K562 (cell line): ENCODE measurements around the gene TMEM185A. TPM values are rescaled to one million over a fixed set of nuclear protein-coding genes. Genes with fewer than 3 reads are reported as not detected.

ENCODE experiments used
- ATAC-seq: fragments of 200-7000 bp; cut with Tn5 transposase; 3 replicates; pipeline ENCODE4 v1.9.1; 2020; ENCODE audit warnings: moderate library complexity
- BruUV-seq: library from RNA; stranded (reverse); fragments of 400-500 nt; replicated peaks from 2 replicates; lab custom pipeline; 2021; lab: Mats Ljungman, UMichigan
- CTCF ChIA-PET: fragments of 300-600 bp; formaldehyde crosslinking; extraction: SDS; loops from one replicate; lab custom pipeline; 2021; ENCODE audit warnings: low intra/inter-chr PET ratio; lab: Yijun Ruan, JAX
- POLR2A ChIA-PET: fragments of 300-600, 350-650 bp; sonication (Branson Sonifier 250); formaldehyde crosslinking; extraction: SDS; loops from one replicate; lab custom pipeline; 2021; ENCODE audit warnings: antibody characterized with exemption, inconsistent platforms; lab: Yijun Ruan, JAX
- DNase-seq, 4 experiments: peaks; one replicate each; pipeline versions ENCODE4 v3.0.0 to v3.0.0-alpha.2; 2011 to 2018; ENCODE audit warnings: low spot score in 3 of 4, mixed read lengths in 3 of 4; ENCODE audit errors: extremely low read depth in 1 of 4
- FAIRE-seq: peaks from 2 replicates; lab custom pipeline; 2011; peaks lifted over from hg19 to GRCh38; lab: Jason Lieb, UNC
- H2AFZ ChIP-seq: 2 replicates; pipeline ENCODE4 v1.6.0; 2011; ENCODE audit warnings: low read depth, low read length, control low read depth, inconsistent platforms
- H3K27ac ChIP-seq: fragments of 200-600 bp; 3 replicates; pipeline ENCODE4 v1.8.0; 2011; ENCODE audit warnings: low read depth, mild to moderate bottlenecking, control low read depth, inconsistent platforms, low read length, moderate library complexity, mixed read lengths; ENCODE audit errors: extremely low read depth
- H3K27me3 ChIP-seq, 2 experiments: fragments of 300-600 bp in 1 of 2; 2 replicates in 1 of 2; 3 replicates in 1 of 2; pipeline versions ENCODE4 v1.6.0 to v1.8.0; 2011; ENCODE audit warnings: inconsistent platforms in 2 of 2, low read length in 2 of 2, mild to moderate bottlenecking in 1 of 2, mixed read lengths in 1 of 2, moderate library complexity in 1 of 2; ENCODE audit not compliant: control insufficient read depth in 2 of 2, insufficient read depth in 2 of 2
- H3K36me3 ChIP-seq: fragments of 300-600 bp; 3 replicates; pipeline ENCODE4 v1.8.0; 2011; ENCODE audit warnings: mild to moderate bottlenecking, low read length, inconsistent platforms; ENCODE audit not compliant: control insufficient read depth, insufficient read depth
- H3K4me1 ChIP-seq, 2 experiments: fragments of 200-600 bp in 1 of 2; replicated peaks in 1 of 2; 2 replicates in 1 of 2; 3 replicates in 1 of 2; pipeline versions ENCODE4 v1.5.1 to v1.8.0; 2011; ENCODE audit warnings: inconsistent platforms in 2 of 2, low read length in 2 of 2, mild to moderate bottlenecking in 1 of 2, mixed read lengths in 1 of 2, moderate library complexity in 1 of 2; ENCODE audit not compliant: control insufficient read depth in 2 of 2, insufficient read depth in 2 of 2
- H3K4me2 ChIP-seq: 2 replicates; pipeline ENCODE4 v1.6.1; 2011; ENCODE audit warnings: low read length, control low read depth, inconsistent platforms, mixed read lengths; ENCODE audit not compliant: insufficient read depth
- H3K4me3 ChIP-seq: fragments of 200-600 bp; sonication (generic), shearing (Covaris generic); 2 replicates; pipeline ENCODE4 v1.5.1; 2016; ENCODE audit warnings: control low read depth, inconsistent platforms
- H3K79me2 ChIP-seq: fragments of 200-600 bp; 3 replicates; pipeline ENCODE4 v1.8.0; 2011; ENCODE audit warnings: low read length, inconsistent platforms; ENCODE audit not compliant: control insufficient read depth, insufficient read depth
- H3K9ac ChIP-seq, 2 experiments: 2 replicates each; pipeline versions ENCODE4 v1.6.0 to v1.6.1; 2011; ENCODE audit warnings: low read depth in 2 of 2, low read length in 2 of 2, control low read depth in 1 of 2, inconsistent platforms in 1 of 2, mild to moderate bottlenecking in 1 of 2, mixed read lengths in 1 of 2; ENCODE audit not compliant: insufficient read depth in 1 of 2
- H3K9me1 ChIP-seq: one replicate; pipeline ENCODE4 v1.6.0; 2011; ENCODE audit warnings: inconsistent platforms, mild to moderate bottlenecking, low read length, moderate library complexity; ENCODE audit not compliant: control insufficient read depth, insufficient read depth
- H3K9me3 ChIP-seq: replicated peaks from 2 replicates; pipeline ENCODE4 v1.5.1; 2011; ENCODE audit warnings: low read depth, low read length, inconsistent platforms; ENCODE audit not compliant: control insufficient read depth, insufficient read depth
- H4K20me1 ChIP-seq: replicated peaks from 2 replicates; pipeline ENCODE4 v1.6.1; 2011; ENCODE audit warnings: low read length, inconsistent platforms, mixed read lengths; ENCODE audit not compliant: control insufficient read depth, insufficient read depth
- ESRRA ChIP-seq: fragments of 450-650 bp; IDR thresholded peaks from 2 replicates; pipeline ENCODE4 v1.6.1; 2014; ENCODE audit warnings: low read depth, mild to moderate bottlenecking, moderate library complexity, borderline replicate concordance
- HMG20A ChIP-seq: fragments of 450-650 bp; formaldehyde crosslinking; conservative IDR thresholded peaks from 2 replicates; pipeline ENCODE4 v1.4.0; 2020; ENCODE audit warnings: mild to moderate bottlenecking, mixed read lengths
- KAT8 ChIP-seq: fragments of 450-650 bp; IDR thresholded peaks from 2 replicates; pipeline ENCODE4 v1.6.1; 2016; ENCODE audit warnings: low read depth, mild to moderate bottlenecking
- L3MBTL2 ChIP-seq: fragments of 450-650 bp; IDR thresholded peaks from 2 replicates; pipeline ENCODE4 v1.6.1; 2016; ENCODE audit warnings: mild to moderate bottlenecking, moderate library complexity
- MBD2 ChIP-seq: sonication (generic); IDR thresholded peaks from 2 replicates; pipeline ENCODE4 v1.6.1; 2016; ENCODE audit warnings: low read depth, borderline replicate concordance
- NUFIP1 ChIP-seq: fragments of 450-650 bp; IDR thresholded peaks from 2 replicates; pipeline ENCODE4 v1.6.1; 2018; ENCODE audit not compliant: partially characterized antibody
- SMARCA5 ChIP-seq: fragments of 450-650 bp; IDR thresholded peaks from 2 replicates; pipeline ENCODE4 v1.6.1; 2016
- SRSF7 ChIP-seq: fragments of 200-400 bp; formaldehyde crosslinking; optimal IDR thresholded peaks from 2 replicates; pipeline ENCODE3; 2017; ENCODE audit warnings: mild to moderate bottlenecking, low read depth, low read length
- U2AF1 ChIP-seq: fragments of 200-400 bp; formaldehyde crosslinking; optimal IDR thresholded peaks from 2 replicates; pipeline ENCODE3; 2017; ENCODE audit warnings: mild to moderate bottlenecking, low read depth, low read length, moderate library complexity
- ZNF431 ChIP-seq: sonication (generic); formaldehyde crosslinking; IDR thresholded peaks from 2 replicates; pipeline ENCODE4 v1.8.0; 2022; ENCODE audit warnings: mild to moderate bottlenecking, missing genetic modification reagents
- ZNF778 ChIP-seq: fragments of 450-650 bp; formaldehyde crosslinking; IDR thresholded peaks from 2 replicates; pipeline ENCODE4 v1.4.0; 2020; ENCODE audit warnings: mild to moderate bottlenecking, moderate library complexity
- ZNF830 ChIP-seq: fragments of 250-450 bp; sonication (Bioruptor Pico); IDR thresholded peaks from 2 replicates; pipeline ENCODE4 v1.5.0; 2021; ENCODE audit warnings: mild to moderate bottlenecking
- WGBS: fragments of 100-300 bp; shearing (Covaris generic); methylation state at CpG from one replicate; pipeline ENCODE4 v1.1.6; 2016; ENCODE audit warnings: low coverage, mixed read lengths; ENCODE audit not compliant: insufficient coverage; ENCODE audit errors: missing lambda C conversion rate; 5-methylcytosine and 5-hydroxymethylcytosine counted together
- in situ Hi-C: fragments of 300-500 bp; cut with MboI; formaldehyde crosslinking; loops from 4 replicates; pipeline ENCODE4 v1.15.0; 2018; ENCODE audit warnings: inconsistent platforms, mixed read lengths
- intact Hi-C: fragments of 100-400 bp; cut with micrococcal nuclease; formaldehyde crosslinking; loops from 2 replicates; pipeline ENCODE4 v1.14.2; 2022
- polyA plus RNA-seq, 8 experiments: library from polyadenylated mRNA; depleted of rRNA in 4 of 8; stranded (reverse) in 5 of 8; unstranded in 3 of 8; fragments of >200 nt; fragmentation: Nextera tagmentation in 2 of 8; fragmentation: Illumina TruSeq in 1 of 8; extraction: Ambion mirVana in 2 of 8; extraction: Trizol in 1 of 8; gene quantifications; 2 replicates each; pipeline versions ENCODE4 v1.2.1 to v1.2.3, GENCODE V29; 2011 to 2014; ENCODE audit warnings: inconsistent platforms in 1 of 8, missing spikeins in 1 of 8
- total RNA-seq, 7 experiments: library from RNA; depleted of rRNA in 6 of 7; stranded (reverse); fragments of >200 nt in 6 of 7; fragmentation: Illumina TruSeq in 2 of 7; extraction: Trizol in 2 of 7; gene quantifications; 2 replicates each; pipeline versions ENCODE4 v1.2.1 to v1.2.3, GENCODE V29; 2011 to 2021; ENCODE audit warnings: low replicate concordance in 1 of 7
- TF ChIP-seq, protein P1 (sequence below): fragments of 450-650 bp; IDR thresholded peaks from 2 replicates; pipeline ENCODE4 v1.6.1; 2016; ENCODE audit warnings: low read depth
- TF ChIP-seq, protein P2 (sequence below), 2 experiments: fragments of 250-450 bp in 1 of 2; fragments of 450-650 bp in 1 of 2; sonication (Bioruptor Pico) in 1 of 2; IDR thresholded peaks; 2 replicates each; pipeline versions ENCODE4 v1.6.1 to v1.8.0; 2016 to 2021; ENCODE audit warnings: mild to moderate bottlenecking in 2 of 2, moderate library complexity in 2 of 2, missing compliant biosample characterization in 1 of 2, missing genetic modification characterization in 1 of 2
- TF ChIP-seq, protein P3 (sequence below): fragments of 250-450 bp; sonication (Bioruptor Pico); IDR thresholded peaks from 2 replicates; pipeline ENCODE4 v1.5.0; 2021
- TF ChIP-seq, protein P4 (sequence below): sonication (generic); formaldehyde crosslinking; IDR thresholded peaks from 2 replicates; pipeline ENCODE4 v1.9.0; 2022; ENCODE audit warnings: mild to moderate bottlenecking, missing genetic modification reagents

Gene TMEM185A
- total and polyA plus RNA-seq, 9 of the 15 experiments (the other 6 are each of a cell fraction or from before 2014, with no cell fraction given), result 0.97 to 13.7 (median 5.4) TPM

DNA sequence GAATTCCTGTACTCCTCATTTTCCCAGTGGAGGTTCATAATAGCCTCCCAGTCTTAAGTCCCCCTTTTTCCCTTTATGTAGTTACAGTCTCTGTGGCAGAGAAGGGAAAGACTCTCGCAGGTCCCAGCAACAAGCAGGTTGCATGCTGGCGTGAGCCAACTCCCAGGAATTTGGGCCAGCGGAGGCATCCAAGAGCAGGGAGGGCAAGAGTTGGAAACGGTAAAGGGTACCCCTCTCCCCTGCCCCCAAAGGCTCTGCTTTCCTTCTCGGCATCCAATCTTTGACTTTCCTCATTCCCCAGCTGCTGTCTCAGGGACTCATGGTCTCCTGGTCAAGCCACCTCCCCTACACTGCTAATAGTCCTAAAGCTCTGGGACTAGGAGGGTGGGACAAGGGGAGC, 21.1 kb downstream of the TMEM185A start:
- Histone ChIP-seq H3K79me2 (no peaks in the 10 kb centered on the region), H3K9ac (no peak overlapping the region), H3K27ac (no peak overlapping the region), H4K20me1 (no peaks in the 10 kb centered on the region), H3K27me3 (no peaks in the 10 kb centered on the region), H3K9me1 (no peaks in the 10 kb centered on the region), H3K4me2 (no peak overlapping the region), H2AFZ (no peak overlapping the region), H3K36me3 (no peaks in the 10 kb centered on the region), H3K4me1 (no peaks in the 10 kb centered on the region), H3K9me3 (no peaks in the 10 kb centered on the region), H3K4me3 (no peak overlapping the region)
- intact Hi-C loops, result no loop called here
- no peak for DNase-seq
- no peak for FAIRE-seq
- in situ Hi-C loops, result no loop called here
- ChIA-PET CTCF (no interaction called here), POLR2A (no interaction called here)
- BruUV-seq, result no TSS peak
- 32% methylated on average over 4 of the region's 5 CpGs for WGBS
- no peak for ATAC-seq
- TF ChIP-seq U2AF1 (no peak), L3MBTL2 (no peak), HMG20A (CRISPR knock-in tag) (no peak), KAT8 (no peak), NUFIP1 (no peak), ZNF431 (CRISPR knock-in tag) (no peak), ESRRA (no peak), ZNF830 (no peak), MBD2 (no peak), ZNF778 (no peak), SRSF7 (no peak), SMARCA5 (no peak)
- TF ChIP-seq, protein P1, sequence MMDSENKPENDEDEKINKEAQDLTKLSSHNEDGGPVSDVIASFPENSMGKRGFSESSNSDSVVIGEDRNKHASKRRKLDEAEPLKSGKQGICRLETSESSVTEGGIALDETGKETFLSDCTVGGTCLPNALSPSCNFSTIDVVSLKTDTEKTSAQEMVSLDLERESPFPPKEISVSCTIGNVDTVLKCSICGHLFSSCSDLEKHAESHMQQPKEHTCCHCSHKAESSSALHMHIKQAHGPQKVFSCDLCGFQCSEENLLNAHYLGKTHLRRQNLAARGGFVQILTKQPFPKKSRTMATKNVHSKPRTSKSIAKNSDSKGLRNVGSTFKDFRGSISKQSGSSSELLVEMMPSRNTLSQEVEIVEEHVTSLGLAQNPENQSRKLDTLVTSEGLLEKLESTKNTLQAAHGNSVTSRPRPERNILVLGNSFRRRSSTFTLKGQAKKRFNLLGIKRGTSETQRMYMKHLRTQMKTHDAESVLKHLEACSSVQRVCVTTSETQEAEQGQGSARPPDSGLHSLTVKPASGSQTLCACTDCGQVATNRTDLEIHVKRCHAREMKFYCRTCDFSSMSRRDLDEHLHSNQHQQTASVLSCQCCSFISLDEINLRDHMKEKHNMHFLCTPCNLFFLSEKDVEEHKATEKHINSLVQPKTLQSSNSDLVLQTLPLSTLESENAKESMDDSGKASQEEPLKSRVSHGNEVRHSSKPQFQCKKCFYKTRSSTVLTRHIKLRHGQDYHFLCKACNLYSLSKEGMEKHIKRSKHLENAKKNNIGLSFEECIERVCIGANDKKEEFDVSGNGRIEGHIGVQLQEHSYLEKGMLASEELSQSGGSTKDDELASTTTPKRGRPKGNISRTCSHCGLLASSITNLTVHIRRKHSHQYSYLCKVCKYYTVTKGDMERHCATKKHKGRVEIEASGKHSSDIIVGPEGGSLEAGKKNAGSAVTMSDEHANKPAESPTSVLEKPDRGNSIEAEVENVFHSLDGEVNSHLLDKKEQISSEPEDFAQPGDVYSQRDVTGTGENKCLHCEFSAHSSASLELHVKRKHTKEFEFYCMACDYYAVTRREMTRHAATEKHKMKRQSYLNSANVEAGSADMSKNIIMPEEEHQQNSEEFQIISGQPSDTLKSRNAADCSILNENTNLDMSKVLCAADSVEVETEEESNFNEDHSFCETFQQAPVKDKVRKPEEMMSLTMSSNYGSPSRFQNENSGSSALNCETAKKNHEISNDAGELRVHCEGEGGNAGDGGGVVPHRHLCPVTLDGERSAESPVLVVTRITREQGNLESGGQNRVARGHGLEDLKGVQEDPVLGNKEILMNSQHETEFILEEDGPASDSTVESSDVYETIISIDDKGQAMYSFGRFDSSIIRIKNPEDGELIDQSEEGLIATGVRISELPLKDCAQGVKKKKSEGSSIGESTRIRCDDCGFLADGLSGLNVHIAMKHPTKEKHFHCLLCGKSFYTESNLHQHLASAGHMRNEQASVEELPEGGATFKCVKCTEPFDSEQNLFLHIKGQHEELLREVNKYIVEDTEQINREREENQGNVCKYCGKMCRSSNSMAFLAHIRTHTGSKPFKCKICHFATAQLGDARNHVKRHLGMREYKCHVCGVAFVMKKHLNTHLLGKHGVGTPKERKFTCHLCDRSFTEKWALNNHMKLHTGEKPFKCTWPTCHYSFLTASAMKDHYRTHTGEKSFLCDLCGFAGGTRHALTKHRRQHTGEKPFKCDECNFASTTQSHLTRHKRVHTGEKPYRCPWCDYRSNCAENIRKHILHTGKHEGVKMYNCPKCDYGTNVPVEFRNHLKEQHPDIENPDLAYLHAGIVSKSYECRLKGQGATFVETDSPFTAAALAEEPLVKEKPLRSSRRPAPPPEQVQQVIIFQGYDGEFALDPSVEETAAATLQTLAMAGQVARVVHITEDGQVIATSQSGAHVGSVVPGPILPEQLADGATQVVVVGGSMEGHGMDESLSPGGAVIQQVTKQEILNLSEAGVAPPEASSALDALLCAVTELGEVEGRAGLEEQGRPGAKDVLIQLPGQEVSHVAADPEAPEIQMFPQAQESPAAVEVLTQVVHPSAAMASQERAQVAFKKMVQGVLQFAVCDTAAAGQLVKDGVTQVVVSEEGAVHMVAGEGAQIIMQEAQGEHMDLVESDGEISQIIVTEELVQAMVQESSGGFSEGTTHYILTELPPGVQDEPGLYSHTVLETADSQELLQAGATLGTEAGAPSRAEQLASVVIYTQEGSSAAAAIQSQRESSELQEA, result no peak
- TF ChIP-seq, protein P2, sequence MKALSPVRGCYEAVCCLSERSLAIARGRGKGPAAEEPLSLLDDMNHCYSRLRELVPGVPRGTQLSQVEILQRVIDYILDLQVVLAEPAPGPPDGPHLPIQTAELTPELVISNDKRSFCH (CRISPR knock-in tag; IDR thresholded peaks at IDR 0.05), result no peak
- TF ChIP-seq, protein P2 (tag; IDR thresholded peaks at IDR 0.05), result no peak
- TF ChIP-seq, protein P3, sequence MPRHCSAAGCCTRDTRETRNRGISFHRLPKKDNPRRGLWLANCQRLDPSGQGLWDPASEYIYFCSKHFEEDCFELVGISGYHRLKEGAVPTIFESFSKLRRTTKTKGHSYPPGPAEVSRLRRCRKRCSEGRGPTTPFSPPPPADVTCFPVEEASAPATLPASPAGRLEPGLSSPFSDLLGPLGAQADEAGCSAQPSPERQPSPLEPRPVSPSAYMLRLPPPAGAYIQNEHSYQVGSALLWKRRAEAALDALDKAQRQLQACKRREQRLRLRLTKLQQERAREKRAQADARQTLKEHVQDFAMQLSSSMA (CRISPR knock-in tag), result no peak
- TF ChIP-seq, protein P4, sequence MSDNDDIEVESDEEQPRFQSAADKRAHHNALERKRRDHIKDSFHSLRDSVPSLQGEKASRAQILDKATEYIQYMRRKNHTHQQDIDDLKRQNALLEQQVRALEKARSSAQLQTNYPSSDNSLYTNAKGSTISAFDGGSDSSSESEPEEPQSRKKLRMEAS (CRISPR knock-in tag), result no peak
